Measurements from ENCODE around the gene STAU1. TPM values are rescaled to one million over a fixed set of nuclear protein-coding genes. Genes with fewer than 3 reads are reported as not detected.
"Not testable (repeated sequence)": the region's sequence is repeated elsewhere in the genome, so short reads cannot be mapped to it uniquely, and the experiment has no call there.

Gene STAU1
- total RNA-seq, 1 donor from 2014 or later = 57.5 TPM

DNA sequence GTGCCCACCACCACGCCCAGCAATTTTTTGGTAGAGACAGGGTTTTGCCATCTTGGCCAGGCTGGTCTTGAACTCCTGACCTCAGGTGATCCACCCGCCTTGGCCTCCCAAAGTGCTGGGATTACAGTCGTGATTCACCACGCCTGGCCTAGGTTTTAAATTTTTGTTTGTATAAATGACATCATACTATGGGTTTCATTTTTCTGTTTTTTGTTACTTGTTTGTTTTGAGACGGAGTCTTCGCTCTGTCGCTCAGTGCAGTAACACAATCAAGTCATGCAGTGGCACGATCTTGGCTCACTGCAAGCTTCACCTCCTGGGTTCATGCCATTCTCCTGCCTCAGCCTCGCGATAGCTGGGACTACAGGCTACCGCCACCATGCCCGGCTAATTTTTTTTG, 105.8 kb downstream of the STAU1 start:
- ATAC-seq; DNase-seq (ENCODE audit: low spot score): not testable (repeated sequence)

DNA sequence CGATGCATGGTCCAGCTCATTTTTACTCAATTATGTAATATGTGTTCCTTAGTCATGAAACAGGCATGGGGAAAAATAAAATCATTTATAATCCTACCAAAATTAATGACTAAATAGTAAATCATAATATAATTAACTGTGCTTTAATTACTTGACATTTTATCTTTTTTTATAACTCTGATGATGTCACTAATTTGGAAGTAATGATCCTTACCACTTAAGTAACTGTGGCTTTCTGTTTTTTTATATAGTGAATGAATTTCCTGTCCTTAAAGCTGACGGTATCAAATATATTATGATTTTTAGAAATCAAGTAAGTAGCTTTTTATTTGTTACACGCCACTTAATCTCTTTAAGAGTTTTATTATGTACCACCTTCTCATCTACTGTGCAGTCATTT, 109.8 kb downstream of the STAU1 start:
- no peak for DNase-seq (ENCODE audit: low spot score)
- ATAC-seq = no peak

DNA sequence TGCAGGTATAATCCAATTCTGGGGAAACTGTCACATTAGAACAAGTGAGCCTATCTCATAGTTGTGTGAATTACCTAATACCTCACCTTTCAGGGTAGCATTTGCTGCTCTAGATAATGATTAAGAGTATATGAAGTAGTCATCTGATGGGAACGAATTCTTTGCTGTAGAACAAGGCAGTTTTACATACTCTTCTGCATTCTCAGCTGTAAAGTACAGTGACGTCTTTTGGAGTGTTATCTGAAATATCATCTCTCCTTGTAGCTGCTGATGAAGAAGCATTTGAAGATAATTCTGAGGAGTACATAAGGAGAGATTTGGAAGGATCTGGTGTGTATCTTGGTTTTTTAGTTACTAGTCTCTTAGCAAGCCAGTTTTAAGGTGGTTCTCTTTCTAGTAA, 113.6 kb downstream of the STAU1 start:
- ATAC-seq (no peak), DNase-seq (ENCODE audit: low spot score) (no peak)

Other genes starting within 250 kb of the STAU1 start
- gene CSE1L, start 142.0 kb downstream of the STAU1 start, total RNA-seq = 19.6 TPM
- 8.4 TPM for gene DDX27, start 31.1 kb upstream of the STAU1 start, total RNA-seq
- 10.0 TPM for gene ZNFX1, start 89.7 kb upstream of the STAU1 start, total RNA-seq